Bronchial epithelial cell (primary cell): ENCODE results near the gene RAD9A. TPM values are rescaled to one million over a fixed set of nuclear protein-coding genes. Genes with fewer than 3 reads are reported as not detected.

Experiments used
- DNase-seq: peaks from one replicate; pipeline ENCODE4 v3.0.0-alpha.2; 2010; ENCODE audit warnings: low read depth
- FAIRE-seq: peaks from 2 replicates; lab custom pipeline; 2011; peaks lifted over from hg19 to GRCh38; lab: Jason Lieb, UNC
- H3K27me3 ChIP-seq: 2 replicates; pipeline ENCODE4 v1.5.1; 2011; ENCODE audit warnings: low read length; ENCODE audit not compliant: control insufficient read depth, insufficient read depth
- H3K36me3 ChIP-seq: 2 replicates; pipeline ENCODE4 v1.5.1; 2011; ENCODE audit warnings: low read length; ENCODE audit not compliant: control insufficient read depth, insufficient read depth
- H3K4me3 ChIP-seq: 2 replicates; pipeline ENCODE4 v1.5.1; 2011; ENCODE audit warnings: mild to moderate bottlenecking, low read depth, low read length, control low read depth
- CTCF ChIP-seq: IDR thresholded peaks from 2 replicates; pipeline ENCODE4 v1.5.1; 2011; ENCODE audit warnings: mild to moderate bottlenecking, moderate library complexity, low read length, control low read depth, inconsistent platforms; ENCODE audit not compliant: insufficient read depth, severe bottlenecking
- total RNA-seq: library from RNA; depleted of rRNA; stranded (reverse); fragments of >200 nt; gene quantifications from 2 replicates; pipeline ENCODE4 v1.2.1, GENCODE V29; 2014

Gene RAD9A
- total RNA-seq, 1 donor from 2014 or later, result 8.7 TPM

GRCh38 chr11:67369801-67370284, 21.9 kb upstream of the RAD9A start:
- Histone ChIP-seq H3K27me3 (no peaks in the 10 kb centered on the region), H3K4me3 (no peak overlapping the region), H3K36me3 (peaks cover 3% of the 10 kb centered on the region)
- DNase-seq (no peak), FAIRE-seq (no peak)
- no peak for TF ChIP-seq CTCF

- no peak for FAIRE-seq
- no peak for TF ChIP-seq CTCF
- Histone ChIP-seq H3K4me3 (no peak overlapping the region), H3K36me3 (peaks cover 2% of the 10 kb centered on the region), H3K27me3 (no peaks in the 10 kb centered on the region)
- DNase-seq, result no peak
These were observed 21.3 kb upstream of the RAD9A start for GRCh38 chr11:67370351-67371076.

- no peaks in the 10 kb centered on the region for H3K27me3 ChIP-seq
- peak; percentile 41 for DNase-seq
- FAIRE-seq, result no peak
- peak overlapping the region; percentile 62 for H3K4me3 ChIP-seq
- no peaks in the 10 kb centered on the region for H3K36me3 ChIP-seq
- peak; percentile 74 for TF ChIP-seq CTCF
These were observed 20.4 kb upstream of the RAD9A start for GRCh38 chr11:67371189-67371910.

GRCh38 chr11:67371911-67372320, 19.9 kb upstream of the RAD9A start:
- peak overlapping the region; percentile 62 for H3K4me3 ChIP-seq
- FAIRE-seq (no peak), DNase-seq (no peak)
- H3K27me3 ChIP-seq, result no peaks in the 10 kb centered on the region
- H3K36me3 ChIP-seq, result no peaks in the 10 kb centered on the region
- TF ChIP-seq CTCF, result no peak

GRCh38 chr11:67372321-67372992, 19.3 kb upstream of the RAD9A start:
- no peak for TF ChIP-seq CTCF
- H3K4me3 ChIP-seq, result peak overlapping the region; percentile 62
- no peak for FAIRE-seq
- no peaks in the 10 kb centered on the region for H3K27me3 ChIP-seq
- no peaks in the 10 kb centered on the region for H3K36me3 ChIP-seq
- DNase-seq, result no peak
